Activated naive CD4-positive, alpha-beta T cell (primary cell): Measurements from ENCODE around the gene RFX5.
"Not testable (repeated sequence)": the region's sequence is repeated elsewhere in the genome, so short reads cannot be mapped to it uniquely, and the experiment has no call there.

ENCODE experiments used
- DNase-seq, 4 experiments: peaks; one replicate each; lab custom pipeline; 2025; lab: John Stamatoyannopoulos, UW

Gene RFX5

GRCh38 chr1:151362308-151363155, 15.5 kb upstream of the RFX5 start:
- DNase-seq = no peak

GRCh38 chr1:151361883-151362282, 14.8 kb upstream of the RFX5 start:
- no peak for DNase-seq

- DNase-seq = no peak
These were observed 9.6 kb upstream of the RFX5 start for GRCh38 chr1:151356696-151357095.

- no peak for DNase-seq
These were observed 5.1 kb upstream of the RFX5 start for GRCh38 chr1:151352021-151352718.

GRCh38 chr1:151350323-151350722, 3.3 kb upstream of the RFX5 start:
- not testable (repeated sequence) for DNase-seq

GRCh38 chr1:151347523-151348246, 633 bp upstream of the RFX5 start:
- no peak for DNase-seq

- DNase-seq = no peak
These were observed 827 bp downstream of the RFX5 start for GRCh38 chr1:151346082-151346768.

GRCh38 chr1:151344291-151344690, 2.8 kb downstream of the RFX5 start:
- no peak for DNase-seq

- no peak for DNase-seq
These were observed 3.5 kb downstream of the RFX5 start for GRCh38 chr1:151343587-151343986.

GRCh38 chr1:151342569-151342968, 4.5 kb downstream of the RFX5 start:
- DNase-seq = no peak

GRCh38 chr1:151342021-151342420, 5.0 kb downstream of the RFX5 start:
- DNase-seq = no peak

- peak in 2 of 4 experiments; percentile 7 to 9 for DNase-seq
These were observed 5.9 kb downstream of the RFX5 start for GRCh38 chr1:151340870-151341754.

- DNase-seq = no peak
These were observed 10.5 kb downstream of the RFX5 start for GRCh38 chr1:151336556-151336955.

GRCh38 chr1:151334822-151335221, 12.2 kb downstream of the RFX5 start:
- DNase-seq = no peak

- DNase-seq = no peak
These were observed 19.0 kb downstream of the RFX5 start for GRCh38 chr1:151327903-151328674.

GRCh38 chr1:151327223-151327902, 19.7 kb downstream of the RFX5 start, which contains the start of gene PI4KB:
TSS of gene PI4KB (minus strand) at chr1:151327416. CDS start at chr1:151316481, 10,935 bp downstream.
- peak; percentile 53 to 72 (median 66) for DNase-seq

GRCh38 chr1:151326619-151327222, 20.3 kb downstream of the RFX5 start:
- no peak for DNase-seq

GRCh38 chr1:151325646-151326429, 21.2 kb downstream of the RFX5 start:
- no peak for DNase-seq
